Neural progenitor cell (in vitro differentiated cells): ENCODE measurements around the gene PCDH9.

Experiments used
- EZH2 ChIP-seq: fragments of 200-600 bp; sonication (generic); IDR thresholded peaks from 2 replicates; pipeline ENCODE4 v1.6.1; 2017; ENCODE audit warnings: antibody characterized with exemption, mild to moderate bottlenecking, moderate library complexity
- TF ChIP-seq, protein P1 (sequence below): fragments of 200-600 bp; sonication (generic); IDR thresholded peaks from 2 replicates; pipeline ENCODE4 v1.5.1; 2017; ENCODE audit warnings: antibody characterized with exemption, mild to moderate bottlenecking

DNA sequence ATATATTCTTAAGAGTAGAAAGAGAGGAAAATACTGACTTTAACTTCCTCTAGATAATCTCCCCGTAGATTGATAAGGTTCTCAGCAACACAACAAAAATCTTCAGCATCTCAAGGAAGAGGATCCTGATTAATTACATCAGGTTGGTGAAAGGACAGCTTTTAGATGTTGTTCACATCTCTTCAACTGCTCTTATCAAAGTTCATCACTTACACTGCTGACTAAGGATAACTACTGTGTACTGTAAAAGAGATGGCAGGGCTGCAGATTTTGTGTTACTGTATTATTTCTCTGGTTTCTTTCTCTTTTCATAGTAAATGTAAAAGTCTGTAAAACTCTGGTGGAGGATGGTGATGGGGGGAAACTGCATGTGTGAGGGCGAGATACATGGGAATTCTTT, 133.7 kb downstream of the PCDH9 start:
- TF ChIP-seq, protein P1, sequence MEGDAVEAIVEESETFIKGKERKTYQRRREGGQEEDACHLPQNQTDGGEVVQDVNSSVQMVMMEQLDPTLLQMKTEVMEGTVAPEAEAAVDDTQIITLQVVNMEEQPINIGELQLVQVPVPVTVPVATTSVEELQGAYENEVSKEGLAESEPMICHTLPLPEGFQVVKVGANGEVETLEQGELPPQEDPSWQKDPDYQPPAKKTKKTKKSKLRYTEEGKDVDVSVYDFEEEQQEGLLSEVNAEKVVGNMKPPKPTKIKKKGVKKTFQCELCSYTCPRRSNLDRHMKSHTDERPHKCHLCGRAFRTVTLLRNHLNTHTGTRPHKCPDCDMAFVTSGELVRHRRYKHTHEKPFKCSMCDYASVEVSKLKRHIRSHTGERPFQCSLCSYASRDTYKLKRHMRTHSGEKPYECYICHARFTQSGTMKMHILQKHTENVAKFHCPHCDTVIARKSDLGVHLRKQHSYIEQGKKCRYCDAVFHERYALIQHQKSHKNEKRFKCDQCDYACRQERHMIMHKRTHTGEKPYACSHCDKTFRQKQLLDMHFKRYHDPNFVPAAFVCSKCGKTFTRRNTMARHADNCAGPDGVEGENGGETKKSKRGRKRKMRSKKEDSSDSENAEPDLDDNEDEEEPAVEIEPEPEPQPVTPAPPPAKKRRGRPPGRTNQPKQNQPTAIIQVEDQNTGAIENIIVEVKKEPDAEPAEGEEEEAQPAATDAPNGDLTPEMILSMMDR: no peak
- no peak for TF ChIP-seq EZH2
